Right cardiac atrium (tissue), 5 donors: ENCODE measurements around the gene STK32B. TPM values are rescaled to one million over a fixed set of nuclear protein-coding genes. Genes with fewer than 3 reads are reported as not detected.
A peak's percentile ranks its signal among the peaks of the same experiment; 100 is the strongest.

Source experiments
- ATAC-seq, 2 donors: fragments of 200-7000 bp; cut with Tn5 transposase; one replicate each; pipeline versions ENCODE4 v1.8.0 to v1.9.1; 2020; ENCODE audit warnings: moderate library complexity in 2 of 2, mild to moderate bottlenecking in 1 of 2
- DNase-seq, 3 donors: peaks; one replicate each; pipeline ENCODE4 v3.0.0-alpha.2; 2020
- H3K27ac ChIP-seq: one replicate; pipeline ENCODE4 v1.5.1; 2013; ENCODE audit warnings: mild to moderate bottlenecking, low read length, control low read depth, moderate library complexity
- H3K27me3 ChIP-seq: one replicate; pipeline ENCODE4 v1.6.1; 2013; ENCODE audit not compliant: control insufficient read depth, insufficient read depth
- H3K4me1 ChIP-seq: one replicate; pipeline ENCODE4 v1.6.1; 2013; ENCODE audit warnings: low read length; ENCODE audit not compliant: control insufficient read depth, insufficient read depth
- H3K4me3 ChIP-seq: one replicate; pipeline ENCODE4 v1.5.1; 2013; ENCODE audit warnings: low read length, control low read depth
- H3K9me3 ChIP-seq: one replicate; pipeline ENCODE4 v1.6.1; 2013; ENCODE audit warnings: low read length; ENCODE audit not compliant: control insufficient read depth
- WGBS: extraction: QIAGEN DNeasy Blood & Tissue Kit; methylation state at CpG from one replicate; pipeline ENCODE4 v1.1.7; 2013; 5-methylcytosine and 5-hydroxymethylcytosine counted together
- intact Hi-C, 4 donors: fragments of 100-400 bp; cut with DNase I; formaldehyde crosslinking; loops; one replicate each; pipeline versions ENCODE4 v1.11.0 to v1.14.0; 2022 to 2023
- polyA plus RNA-seq: library from polyadenylated mRNA; stranded (reverse); fragments of 200-250 nt; gene quantifications from one replicate; pipeline ENCODE4 v1.2.3, GENCODE V29; 2013
- total RNA-seq, 4 donors: library from RNA; stranded (reverse); fragmentation: NEBNext Ultra II Directional; extraction: Animal tissue kit (Norgen Biotek cat#: 25700); gene quantifications; one replicate each; pipeline ENCODE4 v1.2.1, GENCODE V29; 2021
- donor health status: healthy with polysubstance abuse.
- donor health status: DM: no; HTN: yes; CAD: no.
- donor health status: DM: no; HTN: no; CAD: no.
- donor health status: DM: no; HTN: yes; CAD: no; lungs with severe emphysema.
- donor health status: DM: yes; HTN: yes; CAD: no.

The STK32B gene
- total and polyA plus RNA-seq, 5 donors = 0.02 to 0.56 (median 0.29) TPM

DNA sequence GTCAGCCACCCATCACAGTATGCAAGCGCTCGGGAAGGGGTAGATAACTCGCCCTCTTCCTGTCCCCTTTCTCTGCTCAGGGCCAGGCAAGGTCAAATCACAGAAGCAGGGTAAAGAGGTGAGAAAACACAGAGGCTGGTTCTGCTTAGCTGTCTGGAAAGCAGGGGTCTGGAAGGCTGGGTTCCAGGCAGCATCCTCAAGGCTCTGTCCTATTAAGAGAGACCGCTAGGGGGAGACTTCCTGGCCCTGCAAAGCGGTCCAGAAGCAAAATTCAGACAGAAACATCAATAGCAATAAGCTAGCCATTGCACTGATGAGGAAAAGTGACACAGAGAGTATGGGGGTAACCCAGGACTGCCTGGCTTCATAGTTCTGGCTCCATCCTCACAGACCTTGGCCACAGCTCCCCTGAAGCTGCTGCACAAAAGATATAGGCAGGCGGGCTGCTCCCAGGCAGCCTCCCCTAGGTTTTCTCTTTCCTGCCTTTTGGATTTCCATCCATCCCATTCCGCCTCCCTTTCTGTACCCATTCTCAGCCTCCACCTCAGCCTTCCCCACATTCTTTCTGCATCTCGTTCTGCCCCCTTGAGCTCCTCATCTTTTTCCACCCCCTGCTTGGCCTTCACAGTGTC is 348.6 kb downstream of the STK32B start:
- Histone ChIP-seq H3K27me3 (no peaks in the 10 kb centered on the region), H3K4me3 (no peak overlapping the region), H3K27ac (no peak overlapping the region), H3K4me1 (no peaks in the 10 kb centered on the region), H3K9me3 (peaks cover 2% of the 10 kb centered on the region)
- ATAC-seq (no peak), DNase-seq (no peak)
- 50% methylated on average over 8 of the region's 8 CpGs for WGBS
- intact Hi-C loops = no loop called here

GRCh38 chr4:5403746-5404497 is 352.6 kb downstream of the STK32B start:
- 73% methylated on average over 7 of the region's 7 CpGs for WGBS
- no peaks in the 10 kb centered on the region for H3K27me3 ChIP-seq
- peak; percentile 56 to 64 for ATAC-seq

DNA sequence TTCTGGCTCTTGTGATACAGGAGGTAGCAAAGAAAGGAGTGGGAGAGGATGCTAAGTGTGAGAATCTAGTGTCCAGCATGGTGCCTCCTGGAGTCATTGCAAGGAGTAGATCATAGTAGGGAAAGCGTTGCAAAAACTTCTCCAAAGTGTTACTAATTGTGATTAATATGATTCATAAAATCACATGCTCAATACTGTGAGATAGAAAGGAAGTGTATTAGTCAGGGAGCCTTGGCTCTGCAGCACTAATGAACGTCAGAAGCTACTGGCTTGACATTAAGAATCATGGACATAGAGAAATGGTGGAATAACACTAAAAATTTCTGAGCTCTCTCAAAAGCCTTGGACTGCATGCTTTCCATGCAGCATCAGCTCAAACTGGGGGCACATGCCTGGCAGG is 358.0 kb downstream of the STK32B start:
- WGBS = 66% methylated on average over 2 of the region's 2 CpGs
- ATAC-seq (no peak), DNase-seq (no peak)
- intact Hi-C loops = no loop called here
- Histone ChIP-seq H3K4me1 (no peaks in the 10 kb centered on the region), H3K9me3 (no peaks in the 10 kb centered on the region), H3K4me3 (no peak overlapping the region), H3K27ac (no peak overlapping the region), H3K27me3 (no peaks in the 10 kb centered on the region)

More at GRCh38 chr4:5403746-5404497, 352.6 kb downstream of the STK32B start:
- intact Hi-C loops = no loop called here
- no peaks in the 10 kb centered on the region for H3K4me1 ChIP-seq
- H3K27ac ChIP-seq = no peak overlapping the region
- H3K4me3 ChIP-seq = no peak overlapping the region
- peaks cover 2% of the 10 kb centered on the region for H3K9me3 ChIP-seq
- no peak for DNase-seq

DNA sequence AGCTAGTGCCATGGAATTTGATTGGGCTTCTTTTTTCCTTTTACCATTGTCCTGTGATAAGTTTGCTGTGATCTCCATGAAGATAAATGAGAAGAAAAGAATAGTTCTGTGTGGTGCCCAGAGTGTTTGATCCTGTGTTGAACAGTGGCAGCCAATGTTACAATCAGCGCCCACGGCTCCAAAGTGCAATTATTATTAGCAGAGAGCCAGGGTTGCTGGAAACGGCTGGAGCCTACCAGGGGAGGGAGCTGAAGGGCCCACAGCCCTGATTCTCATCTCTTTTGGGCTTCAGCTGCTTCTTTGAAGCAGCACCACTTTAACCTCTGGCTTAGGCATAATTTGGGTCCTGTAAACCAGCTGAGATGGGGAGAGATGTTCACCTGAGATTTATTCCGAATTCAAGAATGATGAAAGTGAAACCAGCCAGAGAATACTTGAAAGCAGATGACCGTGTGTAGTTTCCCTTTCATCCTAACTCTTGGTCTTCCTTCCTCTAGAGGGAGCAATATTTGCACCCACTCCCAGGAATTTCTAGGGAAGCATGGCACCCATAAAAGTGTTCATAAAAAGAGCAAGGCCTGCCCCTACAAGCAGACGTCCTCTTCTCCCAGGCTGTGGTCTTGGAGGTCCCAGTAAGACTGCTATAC is 358.8 kb downstream of the STK32B start:
- intact Hi-C loops = no loop called here
- DNase-seq (no peak), ATAC-seq (peak in 1 of 2 donors; percentile 38)
- Histone ChIP-seq H3K4me3 (no peak overlapping the region), H3K4me1 (no peaks in the 10 kb centered on the region), H3K27ac (no peak overlapping the region), H3K27me3 (no peaks in the 10 kb centered on the region), H3K9me3 (no peaks in the 10 kb centered on the region)
- 61% methylated on average over 6 of the region's 6 CpGs for WGBS

DNA sequence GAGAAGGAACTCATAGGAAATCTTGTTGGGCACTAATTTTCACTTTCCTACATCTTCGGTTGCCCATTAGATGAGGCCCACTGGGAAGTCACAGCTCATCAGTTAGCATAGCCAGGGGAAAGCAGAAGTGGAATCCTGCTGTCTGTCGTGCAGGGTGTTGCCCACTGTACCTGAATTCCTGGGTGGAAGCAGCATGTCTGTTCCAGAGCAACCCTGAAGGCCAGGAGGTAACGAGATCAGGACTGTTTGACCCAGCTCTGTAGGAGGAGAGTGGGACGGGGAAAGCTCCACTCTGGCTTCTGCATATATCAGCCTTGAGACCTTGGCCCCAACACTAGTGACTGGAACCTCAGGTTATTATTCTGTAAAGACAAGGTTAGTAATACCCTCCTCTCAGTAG is 361.0 kb downstream of the STK32B start:
- no peaks in the 10 kb centered on the region for H3K9me3 ChIP-seq
- 73% methylated on average over 4 of the region's 4 CpGs for WGBS
- H3K27me3 ChIP-seq = no peaks in the 10 kb centered on the region
- intact Hi-C loops = no loop called here
- H3K4me3 ChIP-seq = no peak overlapping the region
- no peaks in the 10 kb centered on the region for H3K4me1 ChIP-seq
- no peak overlapping the region for H3K27ac ChIP-seq
- ATAC-seq (no peak), DNase-seq (no peak)

GRCh38 chr4:5412751-5413150 is 361.5 kb downstream of the STK32B start:
- WGBS = 53% methylated on average over 1 of the region's 1 CpG
- Histone ChIP-seq H3K4me1 (no peaks in the 10 kb centered on the region), H3K4me3 (no peak overlapping the region), H3K9me3 (peaks cover 1% of the 10 kb centered on the region), H3K27me3 (no peaks in the 10 kb centered on the region), H3K27ac (no peak overlapping the region)
- no peak for DNase-seq
- intact Hi-C loops = no loop called here
- no peak for ATAC-seq

DNA sequence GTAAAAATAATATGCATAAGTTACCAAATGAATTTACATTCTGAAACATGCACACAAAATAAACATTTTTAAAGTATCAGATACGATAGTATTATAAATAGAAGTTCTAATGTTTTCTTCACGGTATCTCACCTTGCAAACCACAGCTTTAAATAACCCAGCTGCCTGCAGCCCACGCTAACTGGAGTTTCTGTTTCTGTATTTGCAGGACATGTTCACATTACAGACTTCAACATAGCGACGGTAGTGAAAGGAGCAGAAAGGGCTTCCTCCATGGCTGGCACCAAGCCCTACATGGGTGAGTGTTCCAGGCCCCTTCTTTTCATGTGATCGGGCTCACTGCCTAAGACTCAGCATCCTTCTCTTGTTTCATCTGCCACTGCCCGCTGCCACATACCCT is 365.4 kb downstream of the STK32B start:
- Histone ChIP-seq H3K27ac (no peak overlapping the region), H3K4me1 (no peaks in the 10 kb centered on the region), H3K27me3 (no peaks in the 10 kb centered on the region), H3K9me3 (peaks cover 3% of the 10 kb centered on the region), H3K4me3 (no peak overlapping the region)
- ATAC-seq (no peak), DNase-seq (no peak)
- WGBS = 88% methylated on average over 7 of the region's 7 CpGs
- intact Hi-C loops = no loop called here

DNA sequence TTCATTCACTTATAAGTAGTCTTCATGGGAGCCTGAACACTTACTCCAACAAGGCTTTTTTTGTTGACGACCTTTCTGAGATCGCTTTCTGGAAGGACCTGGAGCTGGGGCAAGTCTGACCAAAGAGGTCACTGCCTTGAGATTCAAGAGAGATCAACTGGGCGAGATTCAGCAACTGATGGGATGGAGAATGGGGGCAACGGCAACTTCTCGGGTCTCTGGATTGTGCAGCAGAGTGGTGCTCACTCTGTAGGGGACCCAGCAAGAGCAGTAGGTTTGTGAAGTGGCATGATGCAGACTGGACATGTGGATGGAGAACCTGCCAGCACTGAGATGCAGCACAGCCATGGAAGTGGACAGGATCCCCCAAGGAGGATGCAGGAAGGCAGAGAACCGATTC is 369.0 kb downstream of the STK32B start:
- no peaks in the 10 kb centered on the region for H3K4me1 ChIP-seq
- peaks cover 3% of the 10 kb centered on the region for H3K9me3 ChIP-seq
- H3K4me3 ChIP-seq = no peak overlapping the region
- H3K27me3 ChIP-seq = no peaks in the 10 kb centered on the region
- H3K27ac ChIP-seq = no peak overlapping the region
- WGBS = 84% methylated on average over 6 of the region's 6 CpGs
- intact Hi-C loops = no loop called here
- no peak for DNase-seq
- no peak for ATAC-seq

- WGBS = 70% methylated on average over 3 of the region's 3 CpGs
- Histone ChIP-seq H3K4me3 (no peak overlapping the region), H3K27me3 (no peaks in the 10 kb centered on the region), H3K9me3 (peaks cover 3% of the 10 kb centered on the region), H3K4me1 (no peaks in the 10 kb centered on the region), H3K27ac (no peak overlapping the region)
- intact Hi-C loops = no loop called here
- no peak for DNase-seq
- no peak for ATAC-seq
Measured at GRCh38 chr4:5421416-5421815, 370.1 kb downstream of the STK32B start.

- H3K9me3 ChIP-seq = peaks cover 3% of the 10 kb centered on the region
- ATAC-seq = no peak
Measured at GRCh38 chr4:5422195-5422594, 370.9 kb downstream of the STK32B start.

GRCh38 chr4:5423670-5424069 is 372.4 kb downstream of the STK32B start:
- Histone ChIP-seq H3K4me1 (no peaks in the 10 kb centered on the region), H3K9me3 (no peaks in the 10 kb centered on the region), H3K27me3 (no peaks in the 10 kb centered on the region), H3K27ac (no peak overlapping the region), H3K4me3 (no peak overlapping the region)
- intact Hi-C loops = no loop called here
- 84% methylated on average over 6 of the region's 6 CpGs for WGBS
- DNase-seq (no peak), ATAC-seq (no peak)

More at GRCh38 chr4:5422195-5422594, 370.9 kb downstream of the STK32B start:
- WGBS = 59% methylated on average over 2 of the region's 2 CpGs
- intact Hi-C loops = no loop called here
- Histone ChIP-seq H3K4me3 (no peak overlapping the region), H3K4me1 (no peaks in the 10 kb centered on the region), H3K27ac (no peak overlapping the region), H3K27me3 (no peaks in the 10 kb centered on the region)
- no peak for DNase-seq
